GM15510 (cell line): ENCODE results near the gene NR6A1.

Experiments
- POLR2A ChIP-seq: IDR thresholded peaks from 3 replicates; pipeline ENCODE4 v1.6.1; 2011; ENCODE audit warnings: borderline replicate concordance; ENCODE audit not compliant: insufficient read length; ENCODE audit errors: extremely low read depth

Gene NR6A1

DNA sequence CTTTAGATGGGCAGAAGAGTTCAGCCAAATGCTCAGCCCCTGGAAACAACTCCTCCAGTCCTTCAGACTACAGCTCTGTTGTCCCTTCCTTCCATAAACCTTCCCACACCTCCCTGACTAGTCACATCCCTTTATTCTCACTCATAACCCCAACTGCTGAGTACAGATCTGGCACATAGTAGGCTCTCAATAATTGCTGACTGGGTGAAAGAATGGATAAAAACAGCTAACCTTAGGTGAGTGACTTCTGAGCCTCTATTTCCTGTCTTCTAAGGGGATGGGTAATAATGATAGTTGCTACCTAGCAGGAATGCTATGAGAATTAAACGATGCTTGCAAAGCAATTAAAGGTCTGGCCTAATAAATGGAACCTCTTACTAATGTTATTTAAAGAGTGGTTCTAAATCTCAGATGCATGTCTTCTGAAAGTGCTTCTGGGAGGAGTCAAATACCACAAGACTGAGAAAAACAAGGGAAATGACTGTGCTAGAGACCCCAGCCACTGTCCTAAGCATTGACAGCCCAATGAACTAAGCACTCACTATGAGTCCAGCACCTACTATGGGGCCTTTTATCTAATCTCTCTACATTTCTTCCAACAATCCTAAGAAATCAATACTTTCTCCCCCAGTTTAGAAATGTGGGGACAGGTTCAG, 2.5 kb upstream of the NR6A1 start:
- TF ChIP-seq POLR2A, result no peak

DNA sequence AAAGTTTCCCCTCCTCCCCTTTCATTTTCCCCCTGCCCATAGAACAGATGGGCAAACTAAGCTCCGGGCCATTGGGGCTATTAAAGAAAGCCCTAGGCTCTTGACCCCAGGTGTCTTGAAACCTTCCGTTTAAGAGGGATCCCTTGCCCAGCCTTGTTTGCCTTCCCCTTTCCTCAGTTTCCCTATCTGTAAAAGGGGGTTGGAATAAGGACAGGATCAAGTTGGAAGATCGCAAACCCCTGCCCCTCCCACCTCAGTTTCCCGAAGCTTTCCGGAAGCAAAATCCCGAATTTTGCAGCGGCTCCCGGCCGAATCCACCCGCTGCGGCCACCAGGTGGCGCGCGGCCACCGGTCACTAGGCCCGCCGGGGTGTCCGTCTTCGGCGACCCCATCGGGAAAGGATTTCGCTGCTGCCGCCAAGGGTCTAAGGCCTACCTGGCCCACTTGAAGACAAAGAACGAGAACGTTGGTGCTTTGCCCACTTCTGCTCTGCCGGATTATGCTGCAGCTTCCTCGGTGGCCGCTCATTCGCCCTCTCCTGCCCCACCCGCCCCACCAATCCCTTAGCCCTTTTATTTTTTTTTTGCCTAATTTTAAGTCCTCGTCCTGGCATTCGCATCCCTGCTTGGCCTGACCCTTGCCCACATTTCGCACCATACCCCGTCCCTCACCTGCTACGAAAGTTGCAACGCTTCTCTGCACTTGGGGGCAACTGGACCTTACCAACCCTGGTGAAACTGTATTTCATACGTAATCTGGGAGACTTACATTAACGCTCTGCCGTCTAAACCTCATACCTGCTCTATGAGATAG, 962 bp upstream of the NR6A1 start:
- no peak for TF ChIP-seq POLR2A

DNA sequence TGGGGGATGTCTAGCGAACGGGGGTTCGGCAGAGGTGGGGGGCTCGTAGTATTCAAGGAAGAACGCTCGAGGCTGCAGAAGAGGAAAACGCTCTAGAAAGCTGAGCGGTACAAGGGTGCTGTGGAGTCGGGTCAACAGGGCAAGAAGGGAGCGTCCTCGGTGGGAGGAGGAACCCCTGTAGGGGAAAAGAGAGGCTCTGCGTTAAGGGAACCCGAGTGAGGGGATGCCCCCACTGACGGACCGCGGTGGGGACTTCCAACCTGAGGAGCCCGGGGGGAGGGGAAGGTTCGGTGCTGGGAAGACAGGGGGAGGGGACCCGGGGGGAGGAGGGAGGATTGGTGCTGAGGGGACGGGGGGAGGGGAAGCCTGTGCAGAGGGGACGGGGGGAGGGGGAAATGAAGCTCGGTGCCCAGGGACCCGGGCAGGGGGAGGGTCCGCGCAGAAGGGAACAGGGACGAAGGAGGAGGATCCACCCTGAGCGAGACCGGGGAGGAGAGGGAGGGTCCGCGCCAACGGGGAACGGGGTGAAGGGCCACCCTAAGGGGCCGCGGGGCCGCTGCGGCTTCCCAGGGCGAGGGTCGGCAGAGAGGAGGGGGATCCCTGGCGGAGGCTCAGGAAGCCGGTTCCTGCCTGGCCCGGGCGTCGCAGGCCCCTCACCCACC, 621 bp downstream of the NR6A1 start:
- TF ChIP-seq POLR2A, result no peak

DNA sequence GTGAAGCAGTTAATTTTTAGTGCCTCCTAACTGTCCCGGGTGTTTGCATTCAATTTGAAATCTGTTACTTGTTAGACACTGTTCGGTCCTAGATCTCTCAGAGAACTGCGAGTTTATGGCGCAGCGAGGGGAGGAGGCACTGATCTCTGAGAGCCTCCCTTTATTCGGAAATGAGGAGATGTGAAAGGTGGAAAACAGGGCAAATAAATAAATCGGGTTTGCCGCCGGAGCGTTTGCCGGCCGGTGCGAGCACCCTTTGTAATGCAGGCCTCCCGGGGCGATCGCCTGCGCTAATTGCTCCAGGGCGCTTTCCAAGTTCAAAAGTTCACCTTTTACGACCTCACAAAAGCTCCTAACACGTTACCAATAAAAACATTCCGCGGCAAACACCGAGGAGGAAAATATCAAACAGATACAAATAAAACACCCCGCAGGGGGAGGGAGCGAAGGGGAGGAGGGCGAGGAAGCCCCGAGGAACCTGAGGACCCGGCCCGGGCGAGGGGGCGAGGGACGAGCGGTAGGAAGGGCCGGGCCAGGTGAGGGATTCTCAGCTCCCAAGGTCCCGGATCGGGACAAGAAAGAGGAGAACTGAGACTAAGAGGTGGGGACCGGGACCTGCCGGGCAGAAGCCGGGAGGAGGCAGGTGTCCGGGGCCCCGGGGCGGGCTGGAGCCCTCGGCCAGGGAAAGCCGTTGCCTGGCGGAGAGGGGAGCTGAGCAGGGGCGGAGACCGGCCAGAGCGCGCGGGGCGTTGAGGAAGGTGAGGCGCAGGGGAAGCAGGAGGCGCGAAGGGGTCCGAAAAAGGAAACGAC, 1.4 kb downstream of the NR6A1 start:
- TF ChIP-seq POLR2A, result no peak

DNA sequence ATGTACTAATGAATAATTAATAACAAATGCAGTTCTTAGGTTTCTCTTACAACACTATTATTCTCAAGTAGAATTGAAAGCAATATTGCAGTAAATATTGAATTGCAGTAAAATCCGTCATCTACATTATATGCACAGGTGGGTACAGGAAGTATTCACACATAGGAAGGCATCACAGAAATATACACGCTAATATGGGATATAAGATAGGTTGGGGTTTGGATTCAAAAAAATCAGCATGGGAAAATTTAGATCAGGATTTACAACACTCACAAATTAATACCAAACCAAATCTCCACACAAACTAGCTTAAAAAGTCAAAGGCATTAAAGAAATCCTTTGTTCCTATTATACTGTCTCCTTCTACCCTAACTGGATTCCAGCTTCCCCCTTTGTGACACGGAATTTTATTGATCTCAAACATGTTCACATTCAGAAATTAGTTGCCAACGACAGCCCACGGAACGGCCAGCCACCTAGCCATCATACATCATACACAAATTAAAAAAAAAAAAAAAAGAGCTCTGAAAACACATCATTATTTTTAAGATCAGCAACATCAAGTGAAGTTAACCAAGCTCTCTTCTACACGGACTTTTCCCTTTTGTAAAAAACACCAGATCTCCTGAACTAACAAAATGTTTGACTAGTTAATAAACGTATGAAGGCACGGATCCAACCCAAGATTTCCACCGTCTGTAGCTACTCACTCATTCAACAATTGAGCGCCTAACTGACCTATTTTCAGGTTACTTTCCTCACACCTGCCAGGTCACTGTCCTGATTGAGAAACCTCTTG, 2.2 kb downstream of the NR6A1 start:
- TF ChIP-seq POLR2A, result no peak

DNA sequence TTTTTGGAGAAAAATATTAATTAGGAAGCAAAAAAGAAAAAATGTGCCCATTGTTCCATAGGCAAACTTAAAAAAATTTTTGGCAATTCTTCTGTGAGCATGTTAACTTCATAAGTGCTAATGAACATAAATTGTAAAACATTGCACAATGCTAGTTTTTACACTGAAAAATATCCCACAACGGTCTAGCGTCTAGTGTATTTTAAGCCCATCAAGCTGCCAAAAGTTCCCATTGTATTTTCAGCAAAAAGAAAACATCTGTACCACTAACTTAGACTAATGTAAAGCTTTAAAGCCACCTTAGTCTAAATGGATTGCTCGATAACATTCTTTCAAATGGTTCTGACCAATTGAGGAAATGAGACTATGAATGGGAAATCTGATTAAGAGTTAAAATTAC, 2.8 kb downstream of the NR6A1 start:
- no peak for TF ChIP-seq POLR2A

DNA sequence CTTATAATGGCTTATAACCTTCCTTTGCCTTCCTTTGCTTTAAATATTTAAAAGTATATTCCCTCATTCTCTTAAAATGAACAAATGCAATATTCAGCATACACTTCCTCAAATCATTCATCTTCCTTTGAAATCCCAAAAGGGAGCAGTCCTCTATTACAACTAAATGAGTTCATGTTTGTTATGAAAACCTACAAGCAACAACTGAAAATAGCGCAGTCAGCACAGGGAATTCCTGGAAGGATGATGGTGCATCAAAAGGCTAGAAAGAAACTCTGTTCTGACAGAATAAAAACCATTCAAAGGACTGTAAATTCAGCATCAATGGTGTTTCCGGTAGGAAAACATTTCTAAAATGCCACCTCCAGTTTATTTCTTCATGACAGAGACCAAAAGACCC, 3.3 kb downstream of the NR6A1 start:
- no peak for TF ChIP-seq POLR2A

DNA sequence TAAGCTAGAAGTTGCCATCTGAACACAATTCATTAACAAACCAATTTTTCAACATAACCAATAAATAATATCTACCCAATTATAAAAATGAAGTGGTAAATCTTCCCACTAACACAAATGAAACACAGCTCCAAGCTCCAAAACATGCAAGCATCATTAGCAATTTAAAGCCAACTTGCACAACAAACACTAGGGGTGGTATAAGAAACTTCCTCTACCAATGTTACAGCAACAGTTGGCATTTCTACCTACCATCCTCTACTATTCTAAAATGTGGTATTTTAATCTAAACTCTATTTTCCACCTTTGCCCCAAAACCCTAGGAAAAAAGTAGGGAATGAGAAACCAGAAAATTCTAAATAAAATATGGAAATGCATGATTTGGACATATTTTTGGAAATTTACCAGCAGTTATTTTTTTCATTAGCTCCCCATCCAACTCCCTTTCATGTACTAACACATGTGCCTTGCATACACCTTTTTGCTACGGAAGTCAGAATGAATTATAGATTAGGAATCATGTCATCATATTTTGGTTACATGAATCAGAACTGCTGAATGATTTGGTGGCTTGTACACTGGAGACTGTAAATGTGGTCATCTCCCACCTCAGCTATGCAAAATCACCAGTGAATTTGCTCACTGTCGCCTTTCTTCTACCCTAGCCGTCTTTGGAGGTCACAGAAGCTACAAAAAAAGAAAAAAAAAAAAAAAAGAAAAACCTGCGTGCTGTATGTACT, 4.1 kb downstream of the NR6A1 start:
- TF ChIP-seq POLR2A, result no peak

DNA sequence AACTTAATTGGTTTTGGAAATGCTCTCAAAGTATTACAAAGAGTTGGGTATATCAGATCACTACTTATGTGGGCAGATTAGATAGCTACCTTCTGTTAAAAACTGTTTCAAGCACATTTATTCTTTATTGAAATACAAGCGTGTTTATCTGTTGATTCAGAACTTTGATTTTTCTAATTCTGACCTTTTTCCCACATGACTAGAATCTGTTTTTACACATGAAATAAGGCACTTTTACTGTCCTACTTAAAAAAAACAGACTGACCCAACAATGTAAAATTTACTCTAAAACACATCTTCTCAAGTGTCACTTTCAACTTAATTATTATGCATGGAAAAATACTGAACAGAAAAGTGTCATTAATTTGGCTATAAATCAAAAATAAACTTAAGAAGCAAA, 4.8 kb downstream of the NR6A1 start:
- TF ChIP-seq POLR2A, result no peak

DNA sequence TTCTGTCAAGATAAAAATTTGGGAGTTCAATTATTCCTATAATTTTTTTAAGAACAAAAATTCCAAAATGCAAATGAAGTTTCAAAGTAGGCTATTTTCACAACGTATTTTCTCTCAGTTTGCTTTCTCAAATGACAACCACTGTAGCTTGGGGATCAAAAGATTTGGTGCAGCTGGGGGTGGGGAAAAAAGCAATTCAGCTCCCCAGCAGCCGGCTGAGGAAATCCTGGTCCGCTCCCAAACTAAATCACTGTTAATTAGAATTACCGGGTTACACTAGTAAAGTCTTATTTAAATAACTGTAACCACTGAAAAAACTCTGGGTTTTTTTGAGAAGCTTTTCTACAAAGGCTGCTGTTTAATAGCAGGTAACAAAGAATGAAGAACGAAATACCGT, 5.7 kb downstream of the NR6A1 start:
- no peak for TF ChIP-seq POLR2A

DNA sequence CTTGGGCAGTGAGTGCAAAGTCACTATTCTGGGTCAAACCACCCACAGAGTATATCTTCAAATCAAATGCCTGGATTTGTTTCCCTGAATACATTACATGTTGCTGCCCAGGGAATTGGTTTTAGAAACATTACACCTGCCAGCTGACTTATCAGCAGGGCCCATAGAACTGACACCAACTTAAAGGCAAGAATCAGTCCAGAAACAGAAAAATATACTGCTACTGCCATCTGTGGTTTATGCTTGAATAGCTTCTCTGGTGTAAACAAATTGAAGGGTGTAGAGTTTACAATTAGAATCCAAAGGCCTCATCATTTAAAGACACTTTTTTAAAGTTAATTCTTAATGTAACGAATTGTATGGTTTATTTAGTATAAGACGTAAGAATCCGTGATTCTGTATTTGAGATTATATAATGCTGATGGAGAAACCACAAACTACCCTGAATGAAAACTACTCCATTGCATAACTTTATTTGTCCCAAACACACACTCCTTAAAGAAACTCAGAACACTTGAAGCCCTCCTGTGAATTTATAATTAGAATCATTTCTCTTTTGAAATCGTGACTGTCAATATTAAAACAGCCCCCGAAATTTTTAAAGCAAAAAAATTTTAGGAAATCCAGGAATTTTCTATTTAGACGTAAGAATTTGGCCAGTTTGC, 6.2 kb downstream of the NR6A1 start:
- no peak for TF ChIP-seq POLR2A

DNA sequence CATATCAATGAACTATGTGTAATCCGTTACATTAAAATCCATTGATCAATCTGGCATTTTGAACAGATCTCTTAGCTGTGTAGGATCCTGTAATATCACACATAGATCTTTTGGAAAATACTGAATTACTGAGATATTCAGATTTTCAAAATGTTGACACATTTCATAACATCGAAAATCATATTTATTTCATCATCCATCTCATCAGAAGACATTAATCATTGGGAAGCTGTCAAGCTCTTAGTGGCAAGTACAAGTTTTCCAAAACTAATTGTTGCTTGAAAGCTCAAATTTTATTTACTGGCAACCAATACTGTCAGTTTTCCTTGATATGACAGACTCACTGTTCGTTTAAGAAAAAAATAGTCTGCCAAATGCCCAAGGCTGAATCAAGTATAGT, 8.5 kb downstream of the NR6A1 start:
- no peak for TF ChIP-seq POLR2A

DNA sequence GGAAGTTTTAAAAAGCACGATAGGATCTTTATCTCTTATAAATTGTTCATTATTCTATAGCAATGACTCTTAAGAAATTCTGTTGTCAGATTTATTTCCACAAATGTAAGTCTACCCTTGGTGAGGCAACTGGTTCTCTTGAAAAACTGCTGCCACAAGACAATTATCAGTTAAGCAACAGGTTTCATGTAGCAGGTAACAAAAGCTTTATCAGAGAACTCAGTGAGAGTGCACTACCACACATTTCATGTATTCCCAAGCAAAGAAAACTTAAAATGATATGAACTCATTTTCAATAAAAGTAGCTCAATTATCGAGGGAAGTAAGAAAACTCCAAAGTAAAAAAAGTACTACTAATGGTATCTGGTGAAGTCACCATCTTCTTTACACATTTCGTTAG, 9.4 kb downstream of the NR6A1 start:
- TF ChIP-seq POLR2A, result no peak
